Activated naive CD4-positive, alpha-beta T cell treated with anti-CD3 and anti-CD28 coated beads, Interleukin-2, amount 10 ng/mL, durations not matched to agents 7 days and 5 days (primary cell): ENCODE results near the gene PRDM7.
"Not testable (repeated sequence)": the region's sequence is repeated elsewhere in the genome, so short reads cannot be mapped to it uniquely, and the experiment has no call there.

Experiments used
- CTCF ChIA-PET: fragments of 350-600 bp; sonication (Branson Sonifier 250); formaldehyde crosslinking; loops from one replicate; lab custom pipeline; 2021; ENCODE audit warnings: antibody characterized with exemption; lab: Charles Lee
- DNase-seq: peaks from one replicate; pipeline ENCODE4 v3.0.0-alpha.2; 2020
- H3K27ac Mint-ChIP-seq: one replicate; pipeline ENCODE4 v1.8.0; 2021; ENCODE audit warnings: mild to moderate bottlenecking, moderate library complexity, mixed read lengths
- H3K27me3 Mint-ChIP-seq: one replicate; pipeline ENCODE4 v1.8.0; 2021; ENCODE audit warnings: mild to moderate bottlenecking, mixed read lengths
- H3K36me3 Mint-ChIP-seq: one replicate; pipeline ENCODE4 v1.8.0; 2021; ENCODE audit warnings: mixed read lengths
- H3K4me1 Mint-ChIP-seq: one replicate; pipeline ENCODE4 v1.8.0; 2021; ENCODE audit warnings: mixed read lengths
- H3K4me3 Mint-ChIP-seq: one replicate; pipeline ENCODE4 v1.8.0; 2021; ENCODE audit warnings: mild to moderate bottlenecking, moderate library complexity, mixed read lengths
- H3K9me3 Mint-ChIP-seq: one replicate; pipeline ENCODE4 v1.8.0; 2021; ENCODE audit warnings: mixed read lengths

The PRDM7 gene

DNA sequence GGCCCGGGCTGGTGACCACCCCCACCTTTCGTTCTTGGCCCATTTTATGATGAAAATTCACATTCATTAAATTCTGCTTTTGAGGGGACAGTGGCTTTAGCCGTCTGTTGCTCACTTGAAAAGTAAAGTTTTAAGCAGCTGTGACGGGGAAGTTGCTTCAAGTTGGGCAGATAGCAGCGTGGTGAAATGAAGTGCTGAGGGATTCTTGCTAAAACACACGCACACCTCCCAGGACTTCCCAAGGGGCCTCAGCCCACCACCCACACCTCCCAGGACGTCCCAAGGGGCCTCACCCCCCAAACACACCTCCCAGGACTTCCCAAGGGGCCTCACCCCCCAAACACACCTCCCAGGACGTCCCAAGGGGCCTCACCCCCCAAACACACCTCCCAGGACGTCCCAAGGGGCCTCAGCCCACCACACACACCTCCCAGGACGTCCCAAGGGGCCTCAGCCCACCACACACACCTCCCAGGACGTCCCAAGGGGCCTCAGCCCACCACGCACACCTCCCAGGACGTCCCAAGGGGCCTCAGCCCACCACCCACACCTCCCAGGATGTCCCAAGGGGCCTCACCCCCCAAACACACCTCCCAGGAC lies 69.4 kb downstream of the PRDM7 start:
- Mint-ChIP-seq H3K4me1 (peaks cover 15% of the 10 kb centered on the region), H3K27me3 (peaks cover 40% of the 10 kb centered on the region)
- H3K4me3 Mint-ChIP-seq, CTCF ChIA-PET, DNase-seq, H3K9me3 Mint-ChIP-seq, H3K36me3 Mint-ChIP-seq, H3K27ac Mint-ChIP-seq: not testable (repeated sequence)

DNA sequence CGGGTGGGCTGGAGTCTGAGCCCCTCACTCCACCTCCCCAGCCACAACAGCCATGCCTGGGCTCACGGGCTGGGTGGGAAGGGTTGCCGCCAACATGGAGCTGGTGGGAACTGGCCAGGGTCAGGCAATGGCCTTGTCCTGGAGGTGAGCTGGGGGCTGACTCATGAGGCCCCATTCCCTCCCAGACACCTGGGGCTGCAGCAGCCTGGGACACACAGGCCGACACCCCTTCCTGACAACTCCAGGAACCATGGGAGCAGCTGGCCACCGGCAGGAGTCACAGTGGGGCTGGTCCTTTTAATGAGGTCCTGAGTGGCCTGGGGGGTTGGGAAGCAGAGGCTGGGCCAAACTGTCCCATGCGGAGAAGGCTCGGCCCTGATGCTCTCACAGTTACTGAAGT lies 70.1 kb downstream of the PRDM7 start:
- no peak for DNase-seq
- Mint-ChIP-seq H3K27me3 (peaks cover 33% of the 10 kb centered on the region), H3K36me3 (no peaks in the 10 kb centered on the region), H3K27ac (no peak overlapping the region), H3K9me3 (no peaks in the 10 kb centered on the region), H3K4me1 (peaks cover 15% of the 10 kb centered on the region), H3K4me3 (no peak overlapping the region)
- CTCF ChIA-PET, result no interaction called here
